ENCODE results near the gene AIRE. TPM values are rescaled to one million over a fixed set of nuclear protein-coding genes. Genes with fewer than 3 reads are reported as not detected.
"Not testable (repeated sequence)": the region's sequence is repeated elsewhere in the genome, so short reads cannot be mapped to it uniquely, and the experiment has no call there.

The AIRE gene
- not detected in 2 replicates for total RNA-seq (2014; rRNA removed; shearing (Covaris generic))

DNA sequence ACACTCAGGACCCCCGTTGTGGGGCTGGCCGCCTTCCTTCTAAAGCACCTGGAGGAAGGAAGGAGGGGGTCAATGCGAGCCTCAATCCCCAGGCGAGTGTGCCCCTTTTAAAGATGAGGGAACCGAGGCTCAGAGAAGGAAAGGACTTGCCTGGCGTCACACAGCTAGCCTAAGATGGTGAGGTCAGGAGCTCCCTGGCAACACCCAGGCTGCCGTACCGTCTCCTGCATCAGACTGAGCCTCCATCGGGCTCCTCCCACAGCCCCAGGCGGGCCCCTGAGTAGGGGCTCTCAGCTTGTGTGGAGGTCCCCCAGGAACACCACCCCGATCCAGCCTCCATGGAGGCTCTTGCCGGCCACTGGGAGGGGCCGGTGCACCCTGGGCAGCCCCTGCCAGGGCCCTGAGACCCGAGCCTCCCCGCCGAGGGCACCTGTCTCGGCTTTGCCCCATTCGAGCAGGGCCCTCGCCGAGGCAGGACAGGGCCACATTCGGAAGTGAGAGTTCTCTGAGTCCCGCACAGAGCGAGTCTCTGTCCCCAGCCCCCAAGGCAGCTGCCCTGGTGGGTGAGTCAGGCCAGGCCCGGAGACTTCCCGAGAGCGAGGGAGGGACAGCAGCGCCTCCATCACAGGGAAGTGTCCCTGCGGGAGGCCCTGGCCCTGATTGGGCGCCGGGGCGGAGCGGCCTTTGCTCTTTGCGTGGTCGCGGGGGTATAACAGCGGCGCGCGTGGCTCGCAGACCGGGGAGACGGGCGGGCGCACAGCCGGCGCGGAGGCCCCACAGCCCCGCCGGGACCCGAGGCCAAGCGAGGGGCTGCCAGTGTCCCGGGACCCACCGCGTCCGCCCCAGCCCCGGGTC is at the start of gene AIRE:
Gene AIRE (plus strand): TSS at position 739 of the 855 bp plus-strand sequence. CDS start 131 bp downstream, outside the sequence.
- DNase-seq (ENCODE audit: low spot score): no peak

DNA sequence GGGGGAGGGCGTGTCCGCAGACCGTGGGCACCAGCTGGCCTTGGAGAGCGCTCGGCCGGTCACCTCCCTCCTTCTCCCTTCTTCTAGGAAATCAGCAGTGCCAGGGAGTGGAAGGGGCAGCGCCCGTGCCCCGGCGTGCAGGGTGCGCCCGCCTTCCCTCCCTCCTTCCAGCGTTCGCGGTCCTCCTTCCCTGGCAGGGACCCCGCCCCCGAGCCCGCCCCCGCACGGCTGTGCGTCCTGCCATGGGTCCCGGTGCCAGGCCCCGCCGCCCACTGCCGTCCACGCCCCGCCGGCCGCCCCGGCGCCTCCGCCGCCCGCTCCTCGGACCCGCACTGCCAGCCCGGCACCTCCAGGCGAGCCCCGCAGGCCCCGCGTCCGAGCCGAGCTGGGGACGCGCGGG is 45.3 kb upstream of the AIRE start:
- DNase-seq (ENCODE audit: low spot score): not testable (repeated sequence)

DNA sequence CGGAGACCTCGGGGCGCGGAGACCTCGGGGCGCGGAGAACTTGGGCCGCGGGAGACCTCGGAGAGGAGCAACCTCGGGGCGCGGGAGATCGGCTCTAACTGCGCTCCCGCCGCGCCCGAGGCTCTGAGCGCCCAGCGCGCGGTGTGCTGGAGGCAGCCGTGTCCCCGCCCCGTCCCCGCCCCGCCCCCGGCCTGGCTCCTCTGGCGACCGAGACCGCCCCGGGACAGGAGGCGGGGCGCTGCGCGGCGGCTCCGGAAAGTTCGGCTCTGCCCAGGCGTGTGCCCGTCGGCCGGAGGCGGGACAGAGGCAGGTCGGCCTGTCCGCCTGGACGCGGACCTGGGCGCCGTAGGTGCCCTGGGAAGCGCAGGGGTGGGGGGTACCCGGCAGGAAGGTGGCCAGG is 44.8 kb upstream of the AIRE start, which contains the start of gene ICOSLG:
Gene ICOSLG (minus strand): TSS at position 102 of the 400 bp plus-strand sequence. CDS start 126 bp downstream, outside the sequence.
- DNase-seq (ENCODE audit: low spot score): not testable (repeated sequence)

DNA sequence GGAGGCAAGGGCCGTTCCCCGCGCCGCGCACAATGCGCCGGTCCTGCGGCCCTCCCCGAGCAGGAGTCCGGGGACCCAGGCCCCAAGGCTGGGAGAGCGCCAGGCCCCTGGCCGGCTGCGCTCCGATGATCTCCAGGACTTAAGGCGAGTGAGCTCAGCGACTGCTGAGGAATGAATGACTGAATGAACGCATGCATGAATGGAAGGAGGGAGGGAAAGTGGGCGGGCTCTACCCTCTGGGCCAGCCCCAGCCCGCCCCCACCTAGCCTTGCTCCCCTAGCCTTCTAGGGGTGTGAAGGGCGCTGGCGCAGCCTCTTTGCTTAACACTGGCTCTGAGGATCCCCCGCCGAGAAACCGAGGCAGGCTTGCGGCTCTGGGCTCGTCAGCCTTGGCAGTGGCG is 44.4 kb upstream of the AIRE start:
- DNase-seq (ENCODE audit: low spot score): not testable (repeated sequence)

DNA sequence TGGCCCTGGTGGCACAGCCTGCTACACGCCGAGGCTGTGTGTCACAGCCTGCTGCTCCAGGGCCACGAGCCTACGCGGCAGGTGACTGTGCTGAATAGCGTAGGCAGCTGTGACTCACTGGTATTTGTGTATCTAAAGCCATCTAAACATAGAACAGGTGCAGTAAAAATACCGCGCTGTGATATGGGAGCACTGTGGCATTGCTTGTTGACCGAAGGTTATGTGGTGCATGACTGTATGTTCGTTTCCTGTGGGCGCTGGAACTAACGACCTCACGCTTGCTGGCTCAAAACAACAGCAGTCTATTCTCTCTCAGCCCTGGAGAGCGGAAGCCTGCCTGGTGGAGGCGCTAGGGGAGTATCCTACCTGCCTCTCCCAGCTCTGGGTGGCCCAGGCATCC is 41.7 kb upstream of the AIRE start:
- not testable (repeated sequence) for DNase-seq (ENCODE audit: low spot score)

DNA sequence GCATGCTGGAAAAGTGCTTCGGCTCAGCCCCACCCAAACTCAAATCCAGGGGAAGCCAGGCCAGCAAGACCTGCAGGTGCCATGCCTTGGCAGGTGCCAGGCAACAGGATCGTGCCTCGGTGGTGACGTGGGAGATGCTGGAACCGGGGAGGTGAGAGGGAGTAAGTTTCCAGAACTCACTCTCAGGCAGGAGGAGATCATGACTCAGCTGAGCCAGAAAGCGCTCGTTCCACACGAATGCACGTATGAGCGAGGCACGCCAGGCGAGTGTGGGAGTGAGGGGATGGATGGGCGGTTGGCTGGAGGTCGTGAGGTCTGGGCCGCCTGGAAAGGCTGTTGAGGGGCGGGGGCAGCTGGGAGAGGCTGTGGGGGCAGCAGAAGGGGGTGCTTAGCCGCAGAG is 37.8 kb upstream of the AIRE start:
- DNase-seq (ENCODE audit: low spot score): not testable (repeated sequence)

DNA sequence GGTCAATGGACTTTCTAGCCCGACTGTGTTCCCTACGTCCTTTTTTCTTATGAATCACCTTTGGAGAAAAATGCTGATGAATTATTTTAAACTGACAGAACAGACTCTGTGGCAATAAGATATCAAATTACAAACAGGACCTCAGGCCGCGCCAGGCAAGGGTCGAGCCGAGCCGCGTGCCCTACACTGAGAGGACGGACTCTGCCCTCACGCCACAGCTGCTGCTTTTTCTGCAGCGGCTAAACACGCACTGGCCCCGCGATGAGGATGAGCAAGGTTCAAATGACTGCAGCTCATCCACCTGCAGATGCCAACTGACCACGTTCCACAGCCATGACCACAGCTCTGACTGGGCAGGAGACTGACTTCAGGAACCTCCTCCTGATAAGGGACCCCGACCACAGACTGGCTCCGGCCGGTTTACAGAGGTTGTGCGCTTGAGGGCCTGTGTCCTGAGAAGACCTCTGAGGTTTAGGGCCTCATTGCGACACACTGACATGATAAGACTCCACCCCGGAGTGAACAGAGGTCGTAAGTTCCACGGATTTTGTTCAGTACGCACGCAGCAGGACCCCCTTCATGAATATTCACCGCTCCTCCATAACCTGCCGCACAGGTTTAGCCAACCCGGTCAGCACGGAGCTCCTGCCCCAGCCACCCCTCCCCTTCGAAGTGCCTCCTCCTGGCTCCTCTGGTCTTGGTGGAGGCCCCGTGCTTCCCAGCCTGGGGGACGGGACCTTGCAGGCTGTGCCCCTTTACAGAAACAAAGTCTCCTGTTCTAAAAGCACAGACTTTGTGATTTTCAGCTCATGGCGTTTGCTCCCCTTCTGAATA is 36.3 kb upstream of the AIRE start:
- not testable (repeated sequence) for DNase-seq (ENCODE audit: low spot score)

DNA sequence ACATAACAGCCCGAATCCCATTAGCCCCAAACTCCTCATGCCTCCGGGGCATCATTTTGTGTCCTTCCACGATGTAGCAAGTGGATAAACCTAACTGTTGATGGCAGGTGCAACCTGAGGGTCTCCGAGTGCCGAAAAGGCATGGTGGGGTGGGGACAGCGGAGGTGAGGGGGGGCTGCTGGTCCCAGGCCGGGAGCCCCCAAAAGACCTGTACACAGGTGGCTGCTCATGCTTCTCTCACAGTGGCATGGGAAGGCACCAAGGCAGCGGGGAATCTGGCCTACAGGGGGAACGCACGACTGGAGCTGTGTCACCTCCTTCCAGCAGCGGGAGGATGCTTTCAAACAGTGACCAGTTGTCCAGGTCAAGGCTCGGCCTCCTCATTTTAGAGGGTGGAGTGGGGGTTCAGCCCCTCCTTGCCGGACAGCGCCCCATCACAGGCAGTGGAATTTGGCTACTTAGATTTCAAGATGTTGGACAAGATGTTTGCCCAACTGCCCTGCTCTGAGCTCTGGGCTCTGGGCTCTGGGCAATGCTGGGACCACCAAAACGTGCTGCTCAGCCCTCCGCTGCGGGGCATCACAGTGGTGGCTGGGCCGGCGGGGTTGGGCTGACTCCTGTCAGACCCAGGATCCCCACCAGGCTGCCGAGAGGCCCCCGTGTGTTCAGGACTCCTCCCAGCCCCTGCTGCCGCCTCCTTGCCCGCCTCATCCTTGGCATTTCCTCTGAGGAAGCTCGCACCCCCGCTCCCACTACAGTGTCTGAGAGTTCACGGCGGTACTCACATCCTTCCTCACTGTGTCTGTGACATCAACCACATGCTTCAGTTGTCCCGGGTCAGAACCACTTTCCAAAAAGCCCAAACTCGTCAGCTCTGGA is 31.6 kb upstream of the AIRE start:
- peak; percentile 39 for DNase-seq (ENCODE audit: low spot score)

DNA sequence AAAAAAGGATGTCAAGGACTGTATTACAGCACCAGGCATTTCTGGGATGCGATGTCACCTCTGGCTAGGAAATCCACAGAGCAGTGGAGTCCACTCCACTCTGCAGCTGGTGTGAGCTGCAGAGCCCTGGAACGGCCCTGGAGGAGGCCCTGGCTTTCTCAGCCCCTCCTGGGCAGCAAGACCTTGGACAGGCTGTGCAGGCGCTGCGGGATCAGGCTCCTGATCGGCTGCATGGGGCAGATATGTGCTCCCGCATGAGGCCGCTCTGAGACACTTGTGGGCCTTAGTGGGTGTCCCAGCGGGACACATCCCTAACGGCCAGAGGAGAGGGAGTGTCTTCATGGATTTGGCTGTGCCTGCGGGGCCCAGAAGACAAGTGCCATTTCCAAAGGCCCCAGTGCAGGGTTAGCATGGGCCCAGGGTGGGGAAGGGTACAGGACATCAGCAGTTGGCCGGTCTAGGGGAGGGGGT is 30.1 kb upstream of the AIRE start:
- peak; percentile 41 for DNase-seq (ENCODE audit: low spot score)

DNA sequence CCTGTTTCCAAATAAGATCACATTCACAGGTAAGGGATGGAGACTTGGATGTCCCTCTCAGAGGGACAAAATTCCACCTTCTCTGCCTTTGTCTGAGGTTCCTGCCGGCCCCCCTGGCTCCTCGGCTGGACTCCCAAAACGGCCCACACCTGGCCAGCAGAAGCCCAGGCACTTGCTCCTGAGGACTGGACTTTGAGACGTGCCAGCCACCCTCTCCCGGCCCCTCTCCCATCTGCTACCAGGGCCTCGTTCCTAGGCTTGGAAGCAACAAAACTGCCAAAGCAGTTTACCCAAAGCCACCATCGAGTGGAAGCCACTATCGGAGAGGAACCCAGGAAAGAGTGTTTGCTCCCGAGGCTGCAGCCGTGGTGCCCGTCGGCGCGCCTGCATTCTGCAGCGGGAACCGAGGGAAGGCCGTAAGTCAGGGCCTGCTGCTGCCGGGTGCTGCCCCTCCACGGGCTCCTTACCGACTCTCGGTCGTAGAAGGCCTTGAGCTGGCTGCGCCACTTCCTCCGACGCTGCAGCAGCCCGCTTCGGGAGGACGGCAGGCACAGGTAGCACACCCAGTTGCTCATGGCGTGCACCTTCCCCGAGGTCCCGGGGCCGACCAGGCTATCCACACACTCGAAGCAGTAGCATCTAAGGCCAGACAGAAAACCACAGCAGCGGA is 27.5 kb upstream of the AIRE start:
- DNase-seq (ENCODE audit: low spot score): no peak

DNA sequence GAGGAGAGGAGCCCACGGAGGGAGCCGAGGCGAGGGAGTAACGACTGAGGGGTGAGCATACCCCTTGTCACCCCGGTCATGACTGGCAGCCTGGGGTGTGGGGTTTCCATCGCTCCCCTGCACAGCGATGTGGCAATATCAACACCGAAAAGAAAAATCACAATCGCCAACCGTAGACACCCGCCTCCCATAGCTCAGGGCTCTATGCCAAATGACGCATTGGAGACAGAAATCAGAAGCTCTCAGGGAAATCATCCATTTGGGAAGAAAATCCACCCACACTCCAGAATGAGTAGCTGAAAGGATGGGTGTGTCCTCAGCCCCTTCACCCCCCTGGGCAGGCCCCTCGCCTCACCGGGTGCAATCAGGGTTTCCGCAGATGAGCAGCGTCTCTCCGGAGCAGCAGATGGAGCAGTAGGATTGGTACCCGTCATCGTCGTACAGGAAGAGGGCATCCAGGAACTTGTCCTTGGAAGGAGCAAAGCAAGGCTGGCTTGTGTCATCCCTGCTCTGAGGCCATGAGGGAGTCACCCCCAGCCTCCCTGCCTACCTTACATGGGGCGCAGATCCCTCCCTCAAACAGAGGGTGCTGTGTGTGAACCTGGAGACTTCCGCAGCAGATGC is 26.5 kb upstream of the AIRE start:
- no peak for DNase-seq (ENCODE audit: low spot score)

DNA sequence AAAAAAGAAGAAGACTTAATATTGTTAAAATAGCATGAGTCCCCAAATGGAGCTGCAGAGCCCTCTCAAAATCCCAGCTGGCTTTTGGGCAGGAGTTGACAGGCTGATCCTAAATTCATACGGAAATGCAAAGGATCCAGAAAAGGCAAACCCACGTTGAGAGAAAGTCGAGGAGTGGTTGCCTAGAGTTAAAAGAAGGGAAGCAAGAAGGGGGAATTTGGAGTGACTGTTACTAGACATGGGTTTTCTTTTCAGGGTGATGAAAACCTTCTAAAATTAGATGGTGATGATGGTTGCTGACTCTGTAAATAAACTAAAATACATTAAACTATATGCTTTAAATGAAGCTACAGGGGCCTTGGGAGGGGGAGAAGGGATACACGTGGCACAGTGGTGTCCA is 25.6 kb upstream of the AIRE start:
- DNase-seq (ENCODE audit: low spot score): no peak

DNA sequence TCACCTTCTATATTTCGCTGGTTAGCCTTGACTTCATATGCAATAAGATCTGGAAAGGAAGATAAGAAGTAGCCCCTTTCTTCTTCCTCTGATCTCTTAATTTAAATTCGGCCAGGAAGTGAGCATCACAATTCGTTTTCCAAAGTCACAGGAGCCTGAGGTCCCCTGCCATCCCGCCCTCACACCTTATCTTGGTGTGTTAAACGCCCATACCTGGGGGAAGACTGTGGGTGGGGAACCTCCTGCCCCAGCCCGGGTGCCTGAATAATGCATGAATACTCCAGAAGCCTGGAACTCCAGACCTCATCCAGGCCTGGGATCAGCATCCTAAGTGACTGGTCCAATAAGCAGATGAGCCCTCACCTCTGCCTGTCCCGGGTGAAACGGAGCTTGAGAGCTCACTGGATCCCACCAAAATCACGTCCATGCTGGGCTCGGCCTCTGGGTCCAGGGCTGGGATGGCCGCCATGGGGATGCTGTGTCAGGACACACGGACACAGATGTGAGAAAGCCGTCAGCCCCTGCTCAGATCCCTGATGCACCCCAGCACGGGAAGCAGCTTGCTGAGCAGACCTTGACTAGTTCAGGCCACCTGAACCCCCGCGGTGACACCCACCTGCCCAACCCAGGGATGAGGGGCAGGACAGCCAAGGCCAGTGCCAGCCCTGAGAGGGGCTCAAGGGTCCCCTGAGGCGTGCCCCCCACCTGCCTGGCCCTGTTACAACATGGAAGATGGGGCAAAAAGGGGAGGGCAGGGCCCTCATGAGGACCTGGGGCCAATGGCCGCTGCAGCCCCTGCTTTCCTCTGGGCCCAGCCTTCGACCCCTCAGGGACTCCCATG is 24.7 kb upstream of the AIRE start:
- no peak for DNase-seq (ENCODE audit: low spot score)

DNA sequence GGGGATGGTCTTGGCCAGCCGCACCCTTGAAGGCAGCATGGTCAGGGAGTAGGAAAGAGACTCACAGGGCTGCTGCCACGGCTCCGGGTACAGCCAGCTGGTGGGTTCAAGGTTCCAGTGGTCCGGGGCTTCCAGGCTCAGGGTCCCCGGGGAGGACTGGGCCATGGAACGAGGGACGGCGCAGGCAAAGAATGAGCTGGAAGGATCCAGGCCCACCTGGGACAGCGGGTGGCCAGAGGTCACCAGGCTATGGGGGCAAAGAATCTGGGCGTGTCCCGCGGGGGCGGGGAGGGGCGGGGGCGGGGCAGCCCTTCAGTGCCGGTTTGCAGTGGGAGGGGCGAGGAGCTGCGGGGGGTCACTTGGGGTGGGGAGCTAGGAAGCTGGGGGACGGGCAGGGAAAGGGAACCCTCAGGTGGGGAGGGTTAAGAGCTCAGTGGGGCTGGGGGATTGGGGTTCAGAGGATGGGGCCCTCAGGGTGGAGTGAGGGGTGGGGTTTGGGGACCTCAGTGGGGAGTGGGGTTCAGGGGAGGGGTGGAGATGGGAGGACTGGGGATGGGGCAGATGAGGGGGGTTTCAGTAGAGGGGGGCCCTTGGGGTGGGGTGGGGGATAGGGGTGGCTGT is 23.9 kb upstream of the AIRE start, which contains the start of gene DNMT3L:
Gene DNMT3L (minus strand): TSS at position 223 of the 621 bp plus-strand sequence. CDS start 638 bp downstream, outside the sequence.
- no peak for DNase-seq (ENCODE audit: low spot score)

DNA sequence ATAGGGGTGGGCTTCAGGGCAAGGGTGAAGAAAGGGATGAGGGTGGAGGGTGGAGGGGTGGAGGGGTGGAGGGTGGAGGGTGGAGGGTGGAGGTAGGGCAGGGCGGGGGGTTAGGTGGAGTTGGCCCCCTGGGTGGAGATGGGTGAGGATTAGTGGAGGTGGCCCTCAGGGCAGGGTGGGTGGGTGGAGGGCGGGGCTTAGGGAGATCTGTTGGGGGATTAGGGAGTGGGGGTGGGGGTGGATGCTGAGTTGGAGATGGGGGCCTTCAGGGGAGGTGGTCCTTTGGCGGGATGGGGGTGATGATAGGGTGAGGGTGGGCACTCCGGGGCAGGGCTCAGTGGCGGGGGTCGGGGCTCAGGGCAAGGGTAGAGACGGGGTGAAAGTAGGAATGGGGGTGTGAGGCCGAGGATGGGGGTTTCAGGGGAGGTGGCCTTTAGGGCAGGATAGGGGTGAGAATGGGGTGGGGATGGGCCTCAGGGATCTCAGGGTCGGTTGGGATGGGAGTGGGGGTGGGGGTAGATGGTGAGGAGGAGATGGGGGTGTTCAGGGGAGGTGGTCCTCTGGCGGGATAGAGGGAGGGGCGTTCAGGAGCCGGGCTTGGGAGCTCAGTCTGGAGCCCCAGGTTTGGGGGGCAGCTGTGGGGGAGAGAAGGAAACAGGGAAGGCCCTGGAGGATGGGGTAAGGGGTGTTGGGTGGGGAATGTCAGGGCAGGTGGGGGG is 23.2 kb upstream of the AIRE start:
- DNase-seq (ENCODE audit: low spot score): no peak

DNA sequence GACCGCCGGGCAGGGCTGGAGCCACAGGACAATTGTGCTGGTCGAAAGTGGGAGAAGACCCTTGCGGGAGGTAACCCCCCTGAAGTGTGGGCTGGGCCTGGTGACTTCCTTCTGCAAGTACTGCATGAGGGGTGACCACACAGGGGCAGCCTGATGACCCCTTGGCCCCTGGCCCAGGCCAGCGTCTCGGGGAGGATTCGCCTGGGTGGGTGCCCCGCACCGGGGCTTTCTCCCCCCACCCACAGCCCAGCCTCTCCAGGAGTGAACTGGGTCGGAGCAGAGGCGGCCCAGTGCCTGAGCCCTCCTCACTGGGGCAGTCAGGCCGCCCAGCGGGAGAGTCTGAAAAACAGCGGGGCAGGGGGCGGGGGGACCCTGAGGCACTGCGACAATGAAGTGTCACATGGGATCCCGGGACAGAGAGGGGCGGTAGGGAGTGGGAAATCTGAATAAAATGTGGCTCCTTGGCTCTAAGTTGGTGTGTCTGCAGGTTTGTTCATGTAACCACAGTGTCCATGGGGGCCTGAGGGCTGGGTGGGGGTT is 22.4 kb upstream of the AIRE start:
- DNase-seq (ENCODE audit: low spot score): no peak

DNA sequence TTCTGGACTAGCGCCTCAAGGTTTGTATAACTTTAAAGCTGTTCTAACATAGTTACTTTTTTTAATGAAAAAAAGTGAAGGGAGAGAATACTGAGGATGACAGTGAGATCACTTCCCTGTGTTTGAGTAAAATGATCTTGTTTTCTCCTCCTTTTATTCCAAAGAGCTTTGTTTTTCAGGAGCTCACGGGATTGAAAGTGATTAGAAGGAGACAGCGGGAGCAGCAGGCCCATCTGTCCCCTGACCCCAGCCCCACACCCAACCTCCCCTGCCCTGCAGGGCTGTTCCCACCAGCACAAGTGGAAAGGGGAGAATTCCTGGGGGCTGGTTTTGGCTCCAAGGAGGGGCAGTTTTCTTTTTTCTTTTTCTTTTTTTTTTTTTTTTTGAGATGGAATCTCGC is 21.9 kb upstream of the AIRE start:
- no peak for DNase-seq (ENCODE audit: low spot score)

DNA sequence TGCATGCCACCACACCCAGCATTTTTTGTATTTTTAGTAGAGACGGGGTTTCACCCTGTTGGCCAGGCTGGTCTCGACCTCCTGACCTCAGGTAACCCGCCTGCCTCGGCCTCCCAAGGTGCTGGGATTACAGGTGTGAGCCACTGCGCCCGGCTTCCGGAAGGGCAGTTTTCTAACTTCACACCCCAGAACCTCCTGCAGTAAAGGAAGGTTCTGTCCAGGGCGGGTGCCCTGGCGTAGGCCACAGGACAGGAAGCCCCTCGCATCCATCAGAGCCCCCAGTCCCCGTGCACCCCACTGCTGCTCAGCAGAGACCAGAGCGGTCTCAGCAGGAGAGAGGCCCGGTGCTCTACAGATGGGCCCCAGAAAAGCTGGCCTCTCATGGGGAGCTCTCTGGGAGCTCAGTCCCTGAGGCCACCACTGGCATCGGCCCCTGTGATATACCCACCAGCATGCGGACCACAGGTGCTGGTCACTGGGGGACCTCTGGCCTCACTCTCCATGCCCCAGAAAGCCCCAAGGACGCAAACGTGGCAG is 19.9 kb upstream of the AIRE start:
- no peak for DNase-seq (ENCODE audit: low spot score)

Measured in A172 (cell line).